ENCODE data around the gene MARK3. TPM values are rescaled to one million over a fixed set of nuclear protein-coding genes. Genes with fewer than 3 reads are reported as not detected.
"Not testable (repeated sequence)": the region's sequence is repeated elsewhere in the genome, so short reads cannot be mapped to it uniquely, and the experiment has no call there.

The MARK3 gene
- polyA plus RNA-seq, 5 donors: 102 to 128 (median 108) TPM

GRCh38 chr14:103512180-103512579 lies 127.0 kb downstream of the MARK3 start:
- not testable (repeated sequence) for DNase-seq

GRCh38 chr14:103512701-103513611 lies 127.7 kb downstream of the MARK3 start:
- peak; percentile 64 to 75 for DNase-seq

GRCh38 chr14:103514596-103515421 lies 129.6 kb downstream of the MARK3 start:
- no peak for DNase-seq

GRCh38 chr14:103516426-103517173 lies 131.4 kb downstream of the MARK3 start:
- no peak for DNase-seq

- no peak for DNase-seq
Measured at GRCh38 chr14:103517174-103517566, 132.0 kb downstream of the MARK3 start.

- DNase-seq: no peak
Measured at GRCh38 chr14:103517721-103518421, 132.7 kb downstream of the MARK3 start.

- no peak for DNase-seq
Measured at GRCh38 chr14:103518422-103519042, 133.3 kb downstream of the MARK3 start.

GRCh38 chr14:103519043-103519836 lies 134.0 kb downstream of the MARK3 start:
- no peak for DNase-seq

- DNase-seq: no peak
Measured at GRCh38 chr14:103519837-103520212, 134.6 kb downstream of the MARK3 start.

GRCh38 chr14:103520269-103520656 lies 135.0 kb downstream of the MARK3 start:
- DNase-seq: no peak

GRCh38 chr14:103520657-103521437 lies 135.6 kb downstream of the MARK3 start:
- peak; percentile 80 to 83 for DNase-seq

- DNase-seq: no peak
Measured at GRCh38 chr14:103521438-103521950, 136.3 kb downstream of the MARK3 start.

- DNase-seq: no peak
Measured at GRCh38 chr14:103521951-103522563, 136.8 kb downstream of the MARK3 start.

GRCh38 chr14:103522649-103523574 lies 137.7 kb downstream of the MARK3 start, which contains the start of gene CKB:
Gene CKB (minus strand): TSS chr14:103522830. CDS start chr14:103522493, 337 bp downstream.
- no peak for DNase-seq

- DNase-seq: no peak
Measured at GRCh38 chr14:103523575-103523954, 138.3 kb downstream of the MARK3 start.

- no peak for DNase-seq
Measured at GRCh38 chr14:103524002-103524935, 139.1 kb downstream of the MARK3 start.

Measured in right lung (tissue), 5 donors.